BJ (cell line): ENCODE data around the gene ATP6V0E2. TPM values are rescaled to one million over a fixed set of nuclear protein-coding genes. Genes with fewer than 3 reads are reported as not detected.

Experiments
- CTCF ChIA-PET: fragments of 350-600 bp; formaldehyde crosslinking; extraction: SDS; loops from one replicate; lab custom pipeline; 2021; ENCODE audit warnings: antibody characterized with exemption, inconsistent platforms; lab: Yijun Ruan, JAX
- POLR2A ChIA-PET: fragments of 300-600 bp; sonication (Branson Sonifier 250); formaldehyde crosslinking; extraction: SDS; loops from one replicate; lab custom pipeline; 2021; ENCODE audit warnings: antibody characterized with exemption; lab: Charles Lee
- DNase-seq: peaks from one replicate; pipeline ENCODE4 v3.0.0-alpha.2; 2011; ENCODE audit warnings: low read depth
- H3K27me3 ChIP-seq: 2 replicates; pipeline ENCODE4 v1.6.0; 2011; ENCODE audit warnings: low read length; ENCODE audit not compliant: control insufficient read depth, insufficient read depth
- H3K36me3 ChIP-seq: 2 replicates; pipeline ENCODE4 v1.5.1; 2011; ENCODE audit warnings: low read length; ENCODE audit not compliant: control insufficient read depth, insufficient read depth
- H3K4me3 ChIP-seq: 2 replicates; pipeline ENCODE4 v1.5.1; 2011; ENCODE audit warnings: low read depth, mild to moderate bottlenecking, control low read depth, low read length
- CTCF ChIP-seq: IDR thresholded peaks from 2 replicates; pipeline ENCODE4 v1.5.1; 2011; ENCODE audit warnings: low read depth, mild to moderate bottlenecking, control low read depth, inconsistent platforms, low read length, moderate library complexity; ENCODE audit not compliant: insufficient read depth
- polyA plus RNA-seq: library from polyadenylated mRNA; depleted of rRNA; stranded (reverse); fragments of >200 nt; gene quantifications from 2 replicates; pipeline ENCODE4 v1.2.3, GENCODE V29; 2011

The ATP6V0E2 gene
- polyA plus RNA-seq, 1 experiment: 17.7 TPM

- DNase-seq: no peak
- ChIA-PET POLR2A (no interaction called here), CTCF (no interaction called here)
- no peak for TF ChIP-seq CTCF
- no peaks in the 10 kb centered on the region for H3K27me3 ChIP-seq
- no peak overlapping the region for H3K4me3 ChIP-seq
- H3K36me3 ChIP-seq: no peaks in the 10 kb centered on the region; the same call in 1 of the 2 replicates
These were observed 867 bp downstream of the ATP6V0E2 start for GRCh38 chr7:149874644-149875028.

- no peak for TF ChIP-seq CTCF
- CTCF ChIA-PET: interaction anchor here (1.2 kb wide), 1 partner anchor 9 kb away, joined by 4 read pairs; no protein-coding TSS in a partner anchor
- no peaks in the 10 kb centered on the region for H3K27me3 ChIP-seq
- H3K36me3 ChIP-seq: no peaks in the 10 kb centered on the region; the same call in 1 of the 2 replicates
- DNase-seq: no peak
- no peak overlapping the region for H3K4me3 ChIP-seq
- POLR2A ChIA-PET: no interaction called here
These were observed 1.6 kb downstream of the ATP6V0E2 start for GRCh38 chr7:149875396-149875795.

GRCh38 chr7:149877890-149878522 lies 4.2 kb downstream of the ATP6V0E2 start:
- POLR2A ChIA-PET: no interaction called here
- H3K27me3 ChIP-seq: no peaks in the 10 kb centered on the region
- DNase-seq: no peak
- CTCF ChIA-PET: no interaction called here
- no peak overlapping the region for H3K4me3 ChIP-seq
- no peaks in the 10 kb centered on the region for H3K36me3 ChIP-seq
- no peak for TF ChIP-seq CTCF

DNA sequence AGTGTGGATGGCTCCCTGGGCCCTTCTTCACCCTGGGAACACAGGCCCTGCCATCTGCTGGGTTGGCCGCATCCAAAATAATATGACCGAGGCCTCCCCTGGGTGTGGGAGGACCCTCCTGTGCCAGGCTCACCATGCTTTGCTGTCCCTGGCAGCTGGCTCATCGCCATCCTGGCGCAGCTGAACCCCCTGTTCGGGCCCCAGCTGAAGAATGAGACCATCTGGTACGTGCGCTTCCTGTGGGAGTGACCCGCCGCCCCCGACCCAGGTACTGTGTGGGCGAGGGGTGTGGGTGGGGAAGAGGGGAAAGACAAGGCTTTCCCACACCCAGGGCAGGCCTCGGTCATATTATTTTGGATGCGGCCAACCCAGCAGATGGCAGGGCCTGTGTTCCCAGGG lies 4.8 kb downstream of the ATP6V0E2 start:
- no peaks in the 10 kb centered on the region for H3K36me3 ChIP-seq
- TF ChIP-seq CTCF: no peak

DNA sequence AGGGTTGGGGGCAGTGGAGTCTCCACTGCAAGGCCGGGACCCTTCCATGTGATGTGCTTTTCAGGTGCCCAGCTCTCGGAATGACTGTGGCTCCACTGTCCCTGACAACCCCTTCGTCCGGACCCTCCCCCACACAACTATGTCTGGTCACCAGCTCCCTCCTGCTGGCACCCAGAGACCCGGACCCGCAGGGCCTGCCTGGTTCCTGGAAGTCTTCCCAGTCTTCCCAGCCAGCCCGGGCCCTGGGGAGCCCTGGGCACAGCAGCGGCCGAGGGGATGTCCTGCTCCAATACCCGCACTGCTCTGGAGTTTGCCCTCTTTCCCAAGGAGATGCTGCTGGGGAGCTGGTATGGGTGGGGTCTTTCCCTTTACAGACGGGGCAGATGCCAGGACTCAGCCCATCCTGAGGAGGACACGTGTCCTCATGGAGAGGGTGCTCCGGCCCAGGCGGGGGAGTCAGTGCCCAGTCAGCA lies 5.5 kb downstream of the ATP6V0E2 start:
- H3K4me3 ChIP-seq: no peak overlapping the region
- DNase-seq: no peak
- H3K27me3 ChIP-seq: no peaks in the 10 kb centered on the region
- no peak for TF ChIP-seq CTCF
- ChIA-PET CTCF (no interaction called here), POLR2A (no interaction called here)
- no peaks in the 10 kb centered on the region for H3K36me3 ChIP-seq

More for the DNA sequence above, 4.8 kb downstream of the ATP6V0E2 start:
- no peaks in the 10 kb centered on the region for H3K27me3 ChIP-seq
- H3K4me3 ChIP-seq: no peak overlapping the region
- no peak for DNase-seq
- CTCF ChIA-PET: no interaction called here
- POLR2A ChIA-PET: no interaction called here
